Ascending aorta (tissue), 2 donors: ENCODE results near the gene ADGRV1. TPM values are rescaled to one million over a fixed set of nuclear protein-coding genes. Genes with fewer than 3 reads are reported as not detected.
"Not testable (repeated sequence)": the region's sequence is repeated elsewhere in the genome, so short reads cannot be mapped to it uniquely, and the experiment has no call there.

ENCODE experiments used
- DNase-seq, 2 donors: peaks; one replicate each; pipeline ENCODE4 v3.0.0-alpha.2; 2019; ENCODE audit warnings: low spot score in 2 of 2
- H3K27ac ChIP-seq, 2 donors: fragments of 200-600 bp; sonication (generic); one replicate each; pipeline ENCODE4 v1.5.1; 2016 to 2017; ENCODE audit warnings: mild to moderate bottlenecking in 1 of 2
- H3K27me3 ChIP-seq: fragments of 200-600 bp; sonication (generic); one replicate; pipeline ENCODE4 v1.5.1; 2017
- H3K36me3 ChIP-seq, 2 donors: fragments of 200-600 bp; sonication (generic); one replicate each; pipeline ENCODE4 v1.5.1; 2016
- H3K4me1 ChIP-seq, 2 donors: fragments of 200-600 bp; sonication (generic); one replicate each; pipeline ENCODE4 v1.5.1; 2016 to 2017; ENCODE audit warnings: mild to moderate bottlenecking in 1 of 2
- H3K4me3 ChIP-seq, 2 donors: fragments of 200-600 bp; sonication (generic); one replicate each; pipeline ENCODE4 v1.5.1; 2016 to 2017; ENCODE audit warnings: mild to moderate bottlenecking in 1 of 2
- H3K9me3 ChIP-seq, 2 donors: fragments of 200-600 bp; sonication (generic); one replicate each; pipeline ENCODE4 v1.5.1; 2016
- intact Hi-C: fragments of 100-400 bp; cut with DNase I; formaldehyde crosslinking; loops from one replicate; pipeline ENCODE4 v1.15.1; 2023
- total RNA-seq: library from RNA; depleted of rRNA; stranded (reverse); fragments of >200 nt; gene quantifications from one replicate; pipeline ENCODE4 v1.1.0, GENCODE V29; 2016
- TF ChIP-seq, protein P1 (sequence below), 3 experiments: fragments of 200-600 bp in 2 of 3; fragments of 450-650 bp in 1 of 3; sonication (generic) in 2 of 3; IDR thresholded peaks; one replicate each; pipeline ENCODE4 v1.5.1; 2016 to 2019; ENCODE audit warnings: antibody characterized with exemption in 3 of 3, mild to moderate bottlenecking in 1 of 3, moderate library complexity in 1 of 3

ADGRV1 gene
- total RNA-seq, 1 donor from 2014 or later = 6.9 TPM

DNA sequence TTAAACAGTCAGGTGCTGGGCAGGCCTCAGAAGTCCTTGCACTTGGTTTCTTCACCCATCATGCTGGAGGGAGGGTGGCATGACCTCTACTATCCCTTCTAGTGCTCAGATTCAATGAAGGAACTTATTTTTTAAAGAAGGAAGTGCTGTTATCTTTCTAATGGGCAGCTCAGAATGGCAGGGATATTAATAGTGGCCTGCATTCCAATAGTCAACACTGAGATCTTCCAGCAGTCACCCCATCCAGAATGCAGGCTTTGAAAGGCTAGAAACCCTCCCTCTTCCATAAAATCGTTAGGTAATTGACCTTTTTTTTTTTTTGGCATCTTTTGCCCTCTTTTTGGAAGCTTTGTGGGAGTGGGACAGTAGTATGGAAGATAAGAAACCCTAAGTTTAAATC lies 499.6 kb downstream of the ADGRV1 start:
- TF ChIP-seq, protein P1, sequence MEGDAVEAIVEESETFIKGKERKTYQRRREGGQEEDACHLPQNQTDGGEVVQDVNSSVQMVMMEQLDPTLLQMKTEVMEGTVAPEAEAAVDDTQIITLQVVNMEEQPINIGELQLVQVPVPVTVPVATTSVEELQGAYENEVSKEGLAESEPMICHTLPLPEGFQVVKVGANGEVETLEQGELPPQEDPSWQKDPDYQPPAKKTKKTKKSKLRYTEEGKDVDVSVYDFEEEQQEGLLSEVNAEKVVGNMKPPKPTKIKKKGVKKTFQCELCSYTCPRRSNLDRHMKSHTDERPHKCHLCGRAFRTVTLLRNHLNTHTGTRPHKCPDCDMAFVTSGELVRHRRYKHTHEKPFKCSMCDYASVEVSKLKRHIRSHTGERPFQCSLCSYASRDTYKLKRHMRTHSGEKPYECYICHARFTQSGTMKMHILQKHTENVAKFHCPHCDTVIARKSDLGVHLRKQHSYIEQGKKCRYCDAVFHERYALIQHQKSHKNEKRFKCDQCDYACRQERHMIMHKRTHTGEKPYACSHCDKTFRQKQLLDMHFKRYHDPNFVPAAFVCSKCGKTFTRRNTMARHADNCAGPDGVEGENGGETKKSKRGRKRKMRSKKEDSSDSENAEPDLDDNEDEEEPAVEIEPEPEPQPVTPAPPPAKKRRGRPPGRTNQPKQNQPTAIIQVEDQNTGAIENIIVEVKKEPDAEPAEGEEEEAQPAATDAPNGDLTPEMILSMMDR (IDR thresholded peaks at IDR 0.05) = no peak
- H3K9me3 ChIP-seq = no peaks in the 10 kb centered on the region
- intact Hi-C loops = no loop called here
- H3K36me3 ChIP-seq = no peaks in the 10 kb centered on the region
- no peak overlapping the region for H3K4me3 ChIP-seq
- peaks cover 0 to 8% of the 10 kb centered on the region in 2 donors for H3K4me1 ChIP-seq
- no peak for DNase-seq
- no peak overlapping the region for H3K27ac ChIP-seq
- no peaks in the 10 kb centered on the region for H3K27me3 ChIP-seq

DNA sequence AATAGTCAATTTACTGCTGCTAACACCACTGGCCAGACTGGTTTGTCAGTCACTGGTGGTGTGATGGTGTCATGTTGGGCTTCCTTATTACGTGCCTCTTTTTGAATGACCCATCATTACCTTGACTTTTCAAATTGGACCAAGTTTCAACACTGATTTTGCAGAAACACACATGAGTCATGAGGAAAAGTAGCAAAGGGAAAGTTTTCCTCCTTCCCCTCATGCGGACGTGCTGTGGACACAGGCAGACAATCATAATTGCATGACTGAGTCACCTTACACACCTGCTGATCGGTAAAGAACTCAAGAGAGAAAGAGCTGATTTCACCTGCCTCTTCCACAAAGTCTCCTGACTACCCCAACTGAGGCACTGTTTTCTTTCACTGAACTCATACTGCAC lies 500.0 kb downstream of the ADGRV1 start:
- DNase-seq = no peak
- H3K9me3 ChIP-seq = no peaks in the 10 kb centered on the region
- H3K27me3 ChIP-seq = no peaks in the 10 kb centered on the region
- H3K4me1 ChIP-seq = peaks cover 0 to 8% of the 10 kb centered on the region in 2 donors
- intact Hi-C loops = no loop called here
- TF ChIP-seq, protein P1 (IDR thresholded peaks at IDR 0.05) = no peak
- no peak overlapping the region for H3K4me3 ChIP-seq
- H3K36me3 ChIP-seq = no peaks in the 10 kb centered on the region
- H3K27ac ChIP-seq = no peak overlapping the region

DNA sequence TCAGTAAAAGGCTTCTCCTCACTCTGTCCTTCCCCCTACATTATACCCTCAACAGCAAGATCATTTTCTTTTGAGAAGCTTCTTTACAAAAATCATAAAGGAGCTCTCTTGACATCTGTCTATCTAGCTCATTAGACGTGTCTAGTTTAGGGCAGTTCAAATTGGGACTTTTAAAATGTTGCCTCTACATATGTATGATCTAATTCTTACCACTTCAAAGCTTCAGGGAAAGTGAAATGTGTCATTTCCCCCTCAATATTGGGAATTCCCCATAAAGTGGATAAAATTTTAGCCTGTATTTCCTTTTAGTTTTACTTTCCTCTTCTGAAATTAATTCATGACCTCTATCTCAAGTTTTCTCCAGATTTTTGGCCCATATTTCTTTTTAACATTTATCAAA lies 500.8 kb downstream of the ADGRV1 start:
- intact Hi-C loops = no loop called here

DNA sequence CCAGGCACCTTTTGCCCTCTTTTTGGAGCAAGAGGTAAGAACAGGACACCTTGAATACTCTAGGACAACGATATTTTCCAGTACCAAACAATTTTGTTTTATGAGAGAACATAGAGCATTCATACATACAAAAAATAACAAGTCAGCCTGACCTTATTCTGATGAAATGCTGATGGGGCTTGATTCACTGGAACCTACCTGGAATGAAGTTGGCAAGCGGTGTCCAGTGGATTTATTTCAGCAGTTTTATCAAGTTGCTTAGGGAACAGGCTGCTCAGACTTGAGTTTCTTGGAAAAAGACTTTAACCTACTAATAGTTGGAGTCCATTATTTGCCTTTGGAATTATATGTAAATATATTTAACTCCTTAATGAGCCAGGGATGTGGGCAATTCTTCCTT lies 502.5 kb downstream of the ADGRV1 start:
- peaks cover 0 to 8% of the 10 kb centered on the region in 2 donors for H3K4me1 ChIP-seq
- H3K27ac ChIP-seq = no peak overlapping the region
- intact Hi-C loops = loop anchor here (5.0 kb wide), 1 partner anchor 321 kb away; the partner anchor contains the start of gene ARRDC3
- DNase-seq = no peak
- H3K36me3 ChIP-seq = no peaks in the 10 kb centered on the region
- no peaks in the 10 kb centered on the region for H3K9me3 ChIP-seq
- no peaks in the 10 kb centered on the region for H3K27me3 ChIP-seq
- H3K4me3 ChIP-seq = no peak overlapping the region
- TF ChIP-seq, protein P1 (IDR thresholded peaks at IDR 0.05) = no peak

More for the DNA sequence above, 500.8 kb downstream of the ADGRV1 start:
- TF ChIP-seq, protein P1 (IDR thresholded peaks at IDR 0.05) = no peak
- Histone ChIP-seq H3K36me3 (no peaks in the 10 kb centered on the region), H3K27me3 (no peaks in the 10 kb centered on the region), H3K27ac (no peak overlapping the region), H3K4me1 (peaks cover 0 to 8% of the 10 kb centered on the region in 2 donors), H3K9me3 (no peaks in the 10 kb centered on the region), H3K4me3 (no peak overlapping the region)
- no peak for DNase-seq

DNA sequence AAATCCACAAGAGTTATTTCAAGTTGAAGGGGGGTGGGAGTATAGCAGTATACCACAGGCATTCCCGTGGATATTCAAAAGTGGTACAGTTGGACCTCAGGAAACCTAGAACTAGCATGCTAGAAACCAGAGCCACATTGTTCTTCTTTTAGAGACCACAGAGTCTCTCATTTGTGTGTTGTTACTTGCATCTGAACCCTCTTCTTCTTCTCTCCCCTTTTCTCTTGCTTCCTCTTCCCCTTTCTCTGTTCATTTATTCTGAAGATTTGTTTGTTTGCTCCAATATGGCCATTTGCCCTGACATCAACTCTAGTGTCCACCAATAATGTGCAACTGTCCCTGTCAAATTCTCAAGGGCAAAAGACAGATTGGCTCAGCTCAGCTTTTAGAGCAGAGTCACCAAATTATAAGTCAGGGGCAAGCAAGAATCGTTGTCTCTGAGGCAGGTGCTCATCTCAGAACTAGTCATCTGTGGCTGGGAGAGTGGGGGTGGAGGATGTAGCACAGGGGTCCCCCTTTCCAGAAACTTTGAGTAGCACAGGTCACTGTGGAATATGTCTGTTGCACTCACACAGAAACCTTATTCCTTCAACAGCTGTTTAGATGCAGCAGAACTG lies 503.5 kb downstream of the ADGRV1 start:
- DNase-seq = no peak
- Histone ChIP-seq H3K27ac (no peak overlapping the region), H3K36me3 (no peaks in the 10 kb centered on the region), H3K27me3 (no peaks in the 10 kb centered on the region), H3K4me1 (peaks cover 0 to 8% of the 10 kb centered on the region in 2 donors), H3K9me3 (no peaks in the 10 kb centered on the region), H3K4me3 (no peak overlapping the region)
- intact Hi-C loops = loop anchor here (5.0 kb wide), 1 partner anchor 320 kb away; the partner anchor contains the start of gene ARRDC3
- TF ChIP-seq, protein P1 (IDR thresholded peaks at IDR 0.05) = no peak

DNA sequence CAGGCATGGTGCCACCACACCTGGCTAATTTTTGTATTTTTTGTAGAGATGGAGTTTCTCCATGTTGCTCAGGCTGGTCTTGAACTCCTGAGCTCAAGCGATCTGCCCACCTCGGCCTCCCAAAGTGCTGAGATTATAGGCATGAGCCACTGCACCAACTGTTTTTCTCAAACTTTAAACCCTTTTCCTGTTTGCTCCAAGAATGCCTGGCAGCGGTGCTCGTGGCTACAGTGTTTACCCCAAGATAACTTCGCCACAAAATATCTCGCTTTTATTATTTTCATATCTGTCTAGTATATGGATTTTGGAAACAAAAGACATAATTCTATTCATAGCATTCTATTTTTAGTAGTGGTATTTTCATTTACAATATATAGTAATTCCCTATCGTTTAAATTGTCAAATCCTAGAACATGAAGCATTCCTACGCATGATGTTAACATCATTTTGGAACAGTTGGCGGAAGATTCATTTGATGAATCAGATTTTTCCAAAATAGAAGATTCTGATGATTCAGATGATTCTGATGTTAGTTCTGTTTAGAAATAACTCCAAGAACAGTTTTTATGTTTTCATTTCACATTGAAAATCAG lies 504.6 kb downstream of the ADGRV1 start:
- peak overlapping the region in 1 of 2 donors; percentile 5 for H3K4me3 ChIP-seq
- H3K27ac ChIP-seq = peak overlapping the region; percentile 48 to 70
- not testable (repeated sequence) for H3K4me1 ChIP-seq, H3K36me3 ChIP-seq, H3K9me3 ChIP-seq, H3K27me3 ChIP-seq
- intact Hi-C loops = loop anchor here (5.0 kb wide), 1 partner anchor 319 kb away; the partner anchor contains the start of gene ARRDC3
- DNase-seq = peak in 1 of 2 donors; percentile 67
